Superior temporal gyrus (tissue), 1 donor: ENCODE results near the gene OLFM2.
"Not testable (repeated sequence)": the region's sequence is repeated elsewhere in the genome, so short reads cannot be mapped to it uniquely, and the experiment has no call there.

Experiments
- DNase-seq: peaks from one replicate; pipeline ENCODE4 v3.0.0-alpha.2; 2016; ENCODE audit errors: extremely low spot score

Gene OLFM2

DNA sequence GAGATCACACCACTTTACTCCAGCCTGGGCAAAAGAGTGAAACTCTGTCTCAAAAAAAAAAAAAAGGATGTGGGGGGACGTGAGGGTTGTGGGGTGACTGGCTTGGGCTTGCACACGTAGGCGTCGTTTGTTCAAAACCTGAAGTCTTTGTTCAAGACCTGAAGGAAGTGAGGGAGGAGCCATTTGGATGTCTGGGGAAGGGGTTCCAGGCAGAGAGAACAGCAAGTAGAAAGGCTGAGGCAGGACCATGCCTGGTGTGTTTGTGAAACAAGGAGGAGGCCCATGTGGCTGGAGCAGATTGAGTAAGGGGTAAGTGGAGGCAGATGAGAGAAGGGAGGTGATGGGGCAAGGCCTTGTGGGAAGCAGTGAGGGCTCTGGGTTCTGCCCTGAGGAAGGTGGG is 73.4 kb downstream of the OLFM2 start:
- no peak for DNase-seq

DNA sequence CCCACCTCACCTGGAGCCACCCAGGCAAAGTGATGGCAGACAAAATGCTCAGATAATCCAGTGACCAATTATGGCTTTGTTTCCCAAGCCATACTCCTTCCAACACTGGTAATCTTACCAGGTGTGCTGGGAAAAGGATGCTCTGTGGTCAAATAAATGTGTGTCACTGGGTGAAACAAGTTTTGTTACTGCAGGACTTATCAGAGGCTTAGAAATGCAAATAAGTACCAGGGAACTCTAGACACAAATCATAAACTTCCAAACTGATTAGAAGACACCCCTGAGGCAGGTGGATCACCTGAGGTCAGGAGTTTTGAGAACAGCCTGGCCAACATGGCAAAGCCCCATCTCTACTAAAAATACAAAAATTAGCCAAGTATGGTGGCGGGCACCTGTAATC is 74.8 kb downstream of the OLFM2 start:
- DNase-seq, result no peak

DNA sequence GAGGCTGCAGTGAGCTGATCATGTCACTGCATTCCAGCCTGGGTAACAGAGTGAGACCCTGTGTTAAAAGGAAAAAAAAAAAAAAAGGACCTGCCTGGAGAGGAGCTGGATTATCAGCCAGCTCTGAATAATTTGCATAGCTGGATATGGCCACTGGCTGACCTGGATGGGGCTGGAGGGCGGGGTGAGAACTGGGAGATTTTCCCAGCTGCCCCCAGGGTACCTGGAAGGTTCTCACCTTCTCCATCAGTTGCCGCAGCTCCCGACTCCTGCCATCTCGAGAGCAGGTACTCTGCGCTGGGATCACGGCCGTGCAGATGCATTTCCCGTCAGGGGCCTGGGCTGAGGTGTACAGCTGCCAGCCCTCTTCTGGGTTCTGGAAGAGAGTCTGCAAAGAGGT is 75.9 kb downstream of the OLFM2 start:
- DNase-seq, result no peak

DNA sequence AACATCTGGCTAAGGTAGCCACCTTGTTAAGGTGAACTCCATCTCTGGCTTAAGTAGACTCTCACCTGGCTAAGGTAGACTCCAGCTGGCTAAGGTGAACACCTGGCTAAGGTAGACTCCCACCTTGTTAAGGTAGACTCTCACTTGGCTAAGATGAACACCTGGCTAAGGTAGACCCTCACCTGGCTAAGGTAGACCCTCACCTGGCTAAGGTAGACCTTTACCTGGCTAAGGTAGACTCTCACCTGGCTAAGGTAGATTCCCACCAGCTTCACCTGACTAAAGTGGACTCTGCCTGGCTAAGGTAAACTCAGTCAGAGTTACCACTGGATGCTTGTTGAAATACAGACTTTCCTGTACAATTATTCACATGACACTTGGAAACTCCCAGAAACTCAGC is 77.5 kb downstream of the OLFM2 start:
- no peak for DNase-seq

DNA sequence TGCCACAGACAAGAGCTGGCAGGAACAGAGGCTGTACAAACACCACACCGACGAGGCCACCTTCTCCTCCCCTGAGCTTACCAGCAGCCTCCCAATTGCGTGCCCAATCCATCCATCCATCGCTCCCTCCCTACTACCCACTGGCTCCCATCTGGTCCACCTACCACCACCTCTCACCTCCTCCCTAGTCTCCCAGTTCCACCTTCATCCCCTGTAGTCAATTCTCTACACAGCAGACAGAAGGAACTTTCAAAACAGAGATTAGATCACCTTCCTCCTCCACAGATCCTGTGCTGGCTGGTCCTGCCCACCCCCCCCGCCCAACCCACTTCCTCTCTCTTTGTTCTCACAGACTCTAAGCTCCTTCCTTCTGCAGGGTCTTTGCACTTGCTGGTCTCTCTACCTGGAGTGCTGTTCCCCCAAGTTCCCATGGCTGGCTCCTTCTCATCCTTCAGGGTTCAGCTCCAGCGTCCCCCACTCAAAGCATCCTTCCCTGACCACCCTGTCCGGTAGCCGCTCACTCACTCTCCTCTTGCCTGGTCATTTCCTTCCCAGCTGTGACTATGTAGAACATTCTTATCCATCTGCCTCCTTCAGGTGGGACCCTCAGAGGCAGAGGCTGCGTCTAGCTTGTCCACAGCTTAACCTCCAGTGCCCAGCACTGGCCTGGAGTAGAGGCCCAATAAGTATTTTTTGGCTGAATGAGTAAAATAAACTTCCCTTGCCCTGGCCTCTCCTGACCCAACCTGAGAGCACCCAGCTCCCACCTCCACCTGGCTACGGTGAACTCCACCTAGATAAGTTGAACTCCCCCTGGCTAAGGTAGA is 78.2 kb downstream of the OLFM2 start:
- no peak for DNase-seq

DNA sequence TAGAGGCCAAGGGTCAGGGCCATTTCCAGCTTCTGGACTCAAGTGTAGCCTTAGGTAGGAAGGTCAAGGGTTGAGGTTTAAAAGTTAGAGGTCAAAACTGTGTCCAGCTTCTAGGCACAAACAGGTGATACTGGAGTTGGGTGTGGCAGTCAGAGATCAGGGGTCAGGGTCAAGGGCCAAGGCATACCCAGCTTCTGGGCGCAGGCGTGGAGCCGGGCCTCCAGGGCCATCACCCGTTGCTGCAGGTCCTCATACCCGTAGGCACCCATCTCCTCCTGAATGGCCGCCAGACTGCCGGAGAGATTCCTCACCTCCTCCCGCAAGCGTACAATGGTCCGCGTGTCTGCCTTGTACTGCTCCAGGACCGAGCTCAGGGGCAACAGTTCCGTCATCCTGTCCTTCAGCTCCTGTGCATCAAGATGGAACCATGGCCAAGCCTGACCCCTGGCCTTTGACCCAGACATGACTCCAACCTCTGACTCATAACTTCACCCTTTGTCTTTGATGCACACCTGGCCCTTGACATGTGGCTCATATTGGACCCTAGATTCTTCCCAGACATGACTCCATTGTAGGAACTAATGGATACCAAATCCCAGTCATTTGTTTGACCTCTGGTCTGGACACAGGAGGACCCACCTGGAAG is 79.1 kb downstream of the OLFM2 start:
- DNase-seq, result no peak

DNA sequence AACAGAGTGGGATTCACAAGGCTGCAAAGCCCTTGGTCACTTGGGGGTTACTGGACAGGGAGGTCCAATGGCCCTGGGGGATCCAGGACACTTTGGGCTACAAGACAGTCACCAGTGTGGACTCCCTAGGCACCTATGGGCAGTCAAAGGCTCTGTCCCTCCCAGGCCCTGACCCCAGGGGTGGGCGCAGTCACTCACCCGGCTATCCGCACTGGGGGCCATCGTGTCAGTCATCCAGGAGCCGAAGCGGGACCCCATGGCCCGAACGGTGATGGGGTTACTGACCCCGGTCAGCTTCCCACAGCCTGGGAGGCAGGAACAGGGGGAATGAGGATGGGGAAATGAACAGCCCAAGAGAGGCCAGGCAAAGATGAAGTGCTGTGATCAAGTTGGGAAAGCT is 79.7 kb downstream of the OLFM2 start:
- no peak for DNase-seq

DNA sequence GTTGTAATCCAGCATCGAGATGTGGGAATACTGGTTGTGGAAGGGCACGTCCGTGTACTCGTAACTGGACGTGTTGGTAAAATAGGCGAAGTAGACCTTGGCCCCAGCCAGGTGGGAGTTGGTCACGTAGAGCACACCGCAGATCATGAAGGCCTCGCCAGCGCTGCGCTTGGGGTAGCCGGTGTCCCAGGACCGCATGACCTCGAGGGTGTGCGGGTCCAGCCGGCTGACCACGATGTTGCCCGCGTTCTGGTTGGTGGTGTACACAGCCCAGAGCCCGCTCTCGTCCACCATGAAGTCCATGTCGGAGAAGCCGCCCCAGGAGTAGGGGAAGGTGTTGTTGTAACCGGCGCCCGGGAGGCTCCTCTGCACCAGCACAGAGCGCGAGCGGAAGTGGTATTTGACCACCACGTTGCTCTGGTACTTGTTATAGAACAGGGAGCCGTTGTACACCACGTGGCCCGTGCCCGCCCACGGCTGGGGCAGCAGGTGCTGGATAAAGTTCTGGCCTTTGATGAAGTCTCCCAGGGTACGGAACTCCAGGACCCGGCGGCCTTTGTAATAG is 82.0 kb downstream of the OLFM2 start:
- DNase-seq, result no peak

DNA sequence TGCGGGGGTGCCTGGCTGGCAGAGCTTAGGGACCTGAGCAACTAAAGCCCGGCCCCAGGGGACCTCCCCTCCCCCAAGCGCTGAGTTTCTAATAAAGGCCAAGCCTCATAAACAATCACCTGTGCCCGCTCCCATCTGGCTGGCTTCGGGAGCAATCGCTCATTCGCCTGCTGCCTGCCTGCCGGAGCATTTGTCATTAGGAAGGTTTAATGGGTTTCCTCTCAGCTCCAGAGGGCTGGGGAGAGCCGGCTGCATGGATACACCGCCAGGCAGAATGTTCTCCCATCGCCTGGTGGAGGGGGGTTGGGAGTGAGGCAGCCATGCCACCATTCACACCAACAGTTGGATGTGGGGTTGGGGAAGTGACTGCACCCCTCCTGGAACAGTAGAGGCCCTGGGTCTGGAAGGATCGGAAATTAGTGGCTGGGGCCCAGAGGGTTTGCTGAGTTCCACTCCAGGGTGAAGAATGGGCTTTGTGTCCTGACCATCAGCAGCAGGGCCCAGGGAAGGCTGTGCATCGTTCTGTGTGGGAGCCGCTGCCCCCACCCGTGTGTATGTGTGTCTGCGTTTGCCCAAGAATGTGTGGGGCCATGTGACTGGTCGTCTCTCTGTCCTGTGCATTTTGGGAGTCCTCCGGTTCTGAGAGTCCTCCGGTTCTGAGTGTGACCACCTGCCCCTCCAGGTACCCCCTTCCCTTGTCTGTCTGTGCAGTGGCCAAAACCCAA is 85.9 kb downstream of the OLFM2 start:
- DNase-seq, result no peak

DNA sequence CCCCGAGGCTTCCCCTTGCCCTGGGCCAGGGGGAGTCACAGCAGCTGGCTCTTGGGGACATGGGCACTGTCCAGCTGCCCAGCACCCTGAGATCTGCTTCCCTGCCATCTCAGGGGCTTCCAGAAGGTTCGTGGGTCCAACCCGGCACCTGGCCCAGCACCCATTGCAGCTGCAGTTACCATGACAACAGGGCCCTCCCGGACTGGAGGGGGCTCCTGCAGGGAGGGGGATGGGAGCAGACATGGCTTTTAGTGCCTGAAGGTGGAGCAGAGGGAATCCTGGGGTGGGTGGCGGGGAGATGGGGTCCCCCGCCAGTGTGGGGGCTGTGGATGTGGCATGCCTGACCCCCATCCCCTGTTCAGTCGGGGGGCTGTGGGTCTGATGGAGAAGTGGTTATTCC is 86.5 kb downstream of the OLFM2 start:
- no peak for DNase-seq

DNA sequence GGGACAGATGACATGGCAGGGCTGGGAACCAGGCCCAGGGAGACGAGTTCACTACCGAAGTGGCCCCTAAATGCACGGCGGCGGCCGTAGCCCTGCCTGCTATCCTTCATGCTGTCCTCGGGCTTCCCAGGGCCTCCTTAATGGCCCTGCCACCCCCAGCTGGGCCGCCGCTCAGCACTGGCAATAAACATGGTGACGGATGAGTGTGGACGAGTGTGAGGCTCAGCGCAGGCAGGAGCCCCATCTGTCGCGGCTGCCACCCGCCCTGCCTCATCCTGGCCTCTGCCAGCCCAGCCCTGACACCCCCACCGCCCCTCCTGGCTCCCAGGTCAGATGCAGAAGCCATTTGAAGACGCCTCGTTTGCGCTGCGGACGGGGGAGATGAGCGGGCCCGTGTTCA is 87.6 kb downstream of the OLFM2 start:
- DNase-seq, result no peak

DNA sequence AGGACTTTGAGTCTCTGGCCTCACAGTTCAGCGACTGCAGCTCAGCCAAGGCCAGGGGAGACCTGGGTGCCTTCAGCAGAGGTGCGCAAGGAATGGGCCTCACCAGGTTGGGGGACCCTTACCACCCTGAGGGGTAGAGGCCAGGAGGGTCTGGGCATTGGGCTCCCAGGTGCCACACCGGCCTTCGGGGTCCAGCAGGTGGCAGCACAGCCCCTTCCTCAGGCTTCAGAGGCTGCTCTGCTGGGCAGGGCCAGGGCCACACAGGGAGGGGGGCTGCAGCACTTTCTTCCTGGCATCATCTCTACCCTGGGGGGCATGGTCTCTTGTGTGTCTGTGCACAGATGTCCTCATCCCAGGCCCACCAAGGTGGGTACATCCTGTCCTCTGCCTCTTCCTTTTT is 88.3 kb downstream of the OLFM2 start:
- DNase-seq, result no peak

DNA sequence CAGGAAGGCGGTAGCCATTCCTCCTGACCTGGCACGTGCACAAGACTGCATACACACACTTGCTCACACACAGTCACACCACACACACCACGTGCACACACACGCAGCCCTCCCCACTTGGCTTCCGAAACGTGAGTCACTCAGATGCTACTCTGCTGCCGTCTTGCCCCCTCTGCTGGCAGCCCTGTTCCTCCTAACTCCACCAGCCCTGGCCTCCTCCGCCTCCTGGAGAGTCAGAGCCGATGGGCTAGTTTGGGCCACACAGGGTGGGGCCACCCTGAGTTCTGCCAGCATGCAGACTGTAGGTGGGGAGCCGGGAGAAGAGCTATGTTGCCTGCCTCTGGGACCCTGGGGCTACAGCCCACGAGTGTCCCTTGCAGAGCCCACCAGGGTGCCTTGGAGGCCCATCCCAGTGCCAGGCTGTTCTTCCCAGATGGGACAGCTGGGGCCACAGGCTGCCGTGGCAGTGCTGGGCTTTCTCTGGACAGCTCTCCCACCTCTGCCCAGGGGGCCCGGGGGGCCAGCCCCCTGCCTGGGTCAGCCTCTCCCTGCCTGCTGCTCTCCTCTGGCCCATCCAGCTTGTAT is 89.1 kb downstream of the OLFM2 start:
- peak; percentile 47 for DNase-seq

DNA sequence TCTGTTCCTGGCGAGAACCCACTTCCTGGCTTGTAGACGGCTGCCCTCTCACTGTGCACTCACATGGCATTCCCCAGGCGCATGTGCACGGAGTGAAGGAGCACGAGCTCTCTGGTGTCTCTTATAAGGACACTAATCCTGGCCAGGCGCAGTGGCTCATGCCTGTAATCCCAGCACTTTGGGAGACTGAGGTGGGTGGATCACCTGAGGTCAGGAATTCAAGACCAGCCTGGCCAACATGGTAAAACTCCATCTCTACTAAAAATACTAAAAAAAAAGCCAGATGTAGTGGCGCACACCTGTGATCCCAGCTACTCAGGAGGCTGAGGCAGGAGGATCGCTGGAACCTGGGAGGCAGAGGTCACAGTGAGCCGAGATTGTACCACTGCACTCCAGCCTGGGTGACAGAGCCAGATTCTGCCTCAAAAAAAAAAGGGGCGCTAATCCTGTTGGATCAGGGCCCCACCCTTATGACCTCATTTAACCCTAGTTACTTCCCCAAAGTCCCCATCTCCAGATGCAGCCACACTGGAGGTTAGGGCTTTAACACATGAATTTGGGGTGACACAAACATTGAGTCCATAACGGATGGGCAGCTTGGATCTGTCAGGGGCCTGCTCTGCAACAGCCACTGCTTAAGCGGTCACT is 92.6 kb downstream of the OLFM2 start:
- not testable (repeated sequence) for DNase-seq

DNA sequence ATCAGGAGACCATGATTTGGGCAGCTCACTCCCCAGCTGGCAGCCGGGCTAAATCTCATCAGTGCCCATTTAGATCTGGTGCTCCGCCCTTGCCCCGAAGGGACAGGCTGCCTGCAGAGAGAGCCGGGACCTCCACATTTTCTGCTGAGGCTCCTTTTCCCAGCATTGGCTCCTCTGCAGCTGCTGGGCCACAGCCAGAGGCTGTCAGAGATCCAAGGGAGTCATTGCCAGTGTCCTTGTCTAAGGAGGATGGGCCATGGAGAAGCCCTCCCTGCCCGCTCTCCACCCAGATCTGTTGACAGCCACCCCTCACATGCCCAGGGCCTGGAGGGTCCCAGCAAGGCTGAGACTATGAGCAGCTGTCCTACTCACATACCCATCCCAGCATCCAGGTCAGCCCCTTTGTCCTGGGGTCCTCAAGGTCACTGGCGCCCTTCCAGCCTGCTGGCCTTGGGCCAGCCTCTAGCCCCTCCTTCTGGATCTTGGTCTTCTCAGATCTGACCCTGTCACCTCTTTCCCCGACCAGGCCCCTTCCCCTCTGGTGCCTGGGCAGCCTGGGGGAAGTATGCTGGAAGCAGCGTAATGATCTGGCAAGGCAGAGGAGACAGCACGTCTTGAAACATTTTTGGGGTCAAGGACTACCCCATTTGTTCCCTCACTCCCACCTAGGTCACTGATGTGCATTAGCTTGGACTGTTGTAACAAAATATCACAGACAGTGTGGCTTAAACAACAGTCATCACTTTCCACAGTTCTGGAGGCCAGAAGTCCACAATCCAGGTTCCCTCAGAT is 93.3 kb downstream of the OLFM2 start:
- no peak for DNase-seq

DNA sequence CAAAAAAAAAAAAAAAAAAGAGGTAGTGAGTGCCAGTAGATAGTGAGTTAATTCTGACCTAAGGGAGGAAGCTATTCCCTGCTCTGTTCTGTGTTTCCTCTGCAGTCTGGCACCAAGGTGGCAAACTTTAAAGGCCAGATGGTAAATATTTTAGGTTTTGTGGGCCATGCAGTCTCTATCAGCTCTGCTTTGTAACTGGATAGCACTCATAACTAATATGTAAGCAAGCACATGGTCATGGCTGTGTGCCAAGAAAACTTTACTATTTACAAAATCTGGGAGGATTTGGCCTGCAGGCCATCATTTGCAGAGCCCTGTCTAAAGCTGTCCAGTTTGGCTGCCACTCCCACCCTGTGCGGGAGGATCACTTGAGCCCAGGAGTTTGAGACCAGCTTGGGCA is 96.9 kb downstream of the OLFM2 start:
- DNase-seq, result no peak

DNA sequence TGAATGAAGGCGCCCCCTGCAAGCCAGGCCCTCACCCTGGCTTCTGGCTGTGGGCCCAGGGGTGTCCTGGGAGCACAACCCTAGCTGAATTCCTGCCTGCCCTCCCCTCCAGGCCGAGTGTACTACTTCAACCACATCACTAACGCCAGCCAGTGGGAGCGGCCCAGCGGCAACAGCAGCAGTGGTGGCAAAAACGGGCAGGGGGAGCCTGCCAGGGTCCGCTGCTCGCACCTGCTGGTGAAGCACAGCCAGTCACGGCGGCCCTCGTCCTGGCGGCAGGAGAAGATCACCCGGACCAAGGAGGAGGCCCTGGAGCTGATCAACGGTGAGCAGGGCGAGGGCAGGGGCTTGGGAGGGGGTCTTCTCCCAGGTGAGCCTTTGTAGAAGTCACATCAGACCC is 98.0 kb downstream of the OLFM2 start:
- no peak for DNase-seq

DNA sequence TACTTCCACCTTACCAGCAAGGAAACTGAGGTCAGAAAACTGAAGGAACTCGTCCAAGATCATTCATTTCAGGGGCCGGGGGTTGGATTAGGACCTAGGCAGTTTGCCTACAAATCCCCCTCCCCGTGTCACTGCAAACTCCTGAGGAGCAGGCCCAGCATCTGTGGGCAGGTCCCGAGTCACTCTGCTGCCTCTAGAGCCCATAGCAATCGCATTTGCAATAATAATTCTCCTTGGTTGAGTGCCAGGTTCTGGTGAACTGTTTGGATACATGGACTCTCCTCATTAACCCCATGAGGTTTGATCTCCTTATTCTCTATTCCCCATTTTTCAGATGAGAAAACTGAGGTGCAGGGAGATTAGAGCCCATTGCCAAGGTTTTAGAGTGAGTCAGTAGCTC is 100.3 kb downstream of the OLFM2 start:
- no peak for DNase-seq

DNA sequence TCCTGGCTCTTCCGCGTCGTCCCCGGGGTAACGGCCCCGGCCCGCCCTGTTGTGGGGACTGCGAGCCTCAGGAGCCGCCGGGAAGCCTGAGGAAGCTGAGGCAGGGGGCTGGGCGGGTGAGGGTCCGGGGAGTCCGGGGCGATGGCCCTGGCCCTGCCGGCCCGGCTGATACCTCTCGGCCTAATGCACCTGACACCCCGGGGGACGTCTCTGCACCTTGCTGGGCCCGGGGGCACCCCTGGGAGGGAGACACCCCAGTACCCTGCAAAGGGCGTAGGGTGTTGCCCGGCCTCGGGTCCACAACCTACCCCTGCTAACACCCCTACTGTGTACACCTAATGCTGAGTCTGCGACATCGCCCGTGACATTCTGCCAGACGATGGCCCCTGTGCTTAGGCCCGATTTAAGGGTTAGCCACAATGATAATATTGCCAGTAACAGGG is 100.8 kb downstream of the OLFM2 start:
- DNase-seq, result no peak

DNA sequence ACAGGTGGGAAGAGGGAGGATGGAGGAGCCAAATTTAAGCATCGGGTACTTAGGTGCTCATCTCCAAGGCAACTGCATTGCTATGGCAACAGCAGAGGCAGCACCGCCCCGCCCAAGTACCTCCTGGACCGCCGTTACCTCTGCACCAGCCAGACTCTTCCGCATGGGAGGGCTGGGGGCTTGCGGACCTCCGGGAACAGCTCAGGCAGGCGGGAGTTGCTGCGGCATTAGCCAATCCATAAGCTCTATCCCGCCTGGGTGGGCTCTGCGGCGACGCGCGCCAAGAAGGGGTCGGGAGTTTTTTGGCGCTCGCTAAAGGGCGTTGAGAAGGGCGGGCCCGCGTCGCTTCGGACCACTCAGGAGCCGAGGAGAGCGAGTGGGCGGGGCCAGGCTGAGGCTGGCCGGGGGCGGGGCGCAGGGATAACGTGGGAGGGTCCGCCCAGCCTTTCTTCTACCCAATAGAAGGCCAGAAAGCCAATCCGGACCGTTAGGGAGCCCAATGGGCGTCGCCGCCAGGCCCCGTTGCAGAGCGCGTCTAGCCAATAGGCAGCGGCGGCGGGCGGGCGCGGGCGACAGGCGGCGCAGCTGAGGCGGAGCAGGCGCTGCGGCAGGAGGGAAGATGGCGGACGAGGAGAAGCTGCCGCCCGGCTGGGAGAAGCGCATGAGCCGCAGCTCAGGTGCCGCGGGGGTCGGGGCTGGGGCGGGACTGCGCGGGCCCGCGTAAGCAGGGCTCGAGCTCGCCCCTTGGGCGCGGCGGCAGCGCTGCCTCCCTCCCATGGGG is 101.4 kb downstream of the OLFM2 start, which contains the start of gene PIN1:
PIN1 (plus strand) TSS at position 593 of the 781 bp plus-strand sequence; CDS start at position 620, 27 bp downstream.
- DNase-seq, result peak; percentile 99
